ENCODE measurements around the gene DUS1L.

The DUS1L gene

DNA sequence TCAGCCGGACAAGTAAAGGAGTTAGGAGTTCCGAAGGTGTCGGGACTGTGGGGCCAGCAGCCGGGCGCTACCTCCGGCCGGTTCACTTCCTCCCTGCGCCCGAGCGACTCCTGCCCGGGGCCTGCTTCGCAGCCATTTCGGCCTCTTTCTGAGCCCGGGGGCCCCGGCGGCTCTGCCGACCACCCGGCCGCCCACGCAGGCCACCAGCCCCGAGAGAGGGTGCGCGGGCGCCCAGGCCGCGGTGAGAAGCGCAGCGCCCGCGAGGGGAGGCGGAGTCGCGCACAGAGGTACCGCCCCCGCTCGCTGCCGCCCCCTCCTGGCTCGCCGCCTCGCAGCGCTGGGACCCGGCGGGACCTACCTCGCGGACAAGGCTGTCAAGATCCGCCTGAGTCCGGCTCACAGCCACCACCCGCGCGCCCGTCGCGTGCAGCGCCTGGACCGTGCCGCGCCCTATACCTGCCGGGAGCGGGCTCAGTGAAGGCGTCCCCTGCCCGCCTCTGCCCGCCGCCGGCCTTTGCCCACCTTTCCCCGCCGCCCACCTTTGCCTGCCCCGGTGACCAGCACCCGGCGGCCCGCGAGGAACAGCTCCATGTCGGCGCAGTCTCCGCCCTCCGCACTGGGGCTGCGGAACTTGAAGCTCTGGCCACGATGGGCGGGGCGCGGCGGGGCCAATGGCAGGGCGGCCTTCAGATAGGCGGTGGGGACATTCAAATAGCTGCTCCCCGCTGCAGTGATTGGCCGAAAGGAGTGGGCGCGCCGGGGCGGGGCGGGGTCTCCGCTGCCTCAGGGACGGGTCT, 28.3 kb downstream of the DUS1L start, which contains the start of gene DCXR:
Gene DCXR, minus strand, starts transcription at position 606 of the 797 bp plus-strand sequence. Its CDS starts 15 bp downstream, at position 591.
- Histone ChIP-seq H3K9me3 (no peaks in the 10 kb centered on the region), H3K27me3 (peaks cover 0 to 14% of the 10 kb centered on the region in 2 donors), H3K27ac (peak within 1 kb of the TSS; percentile 96 to 99), H3K36me3 (peaks cover 0 to 13% (median 8%) of the 10 kb centered on the region in 3 donors), H3K4me1 (peaks cover 0 to 23% (median 16%) of the 10 kb centered on the region in 4 donors), H3K4me3 (peak within 1 kb of the TSS; percentile 64 to 97)
- intact Hi-C loops (cut with DNase I; ENCODE audit: low total_unique reads), result loop anchor here (5.0 kb wide), 1 partner anchor 60 kb away; the partner anchor contains the start of gene FASN
- peak; percentile 69 to 70 for TF ChIP-seq CTCF (IDR thresholded peaks at IDR 0.05)
- DNase-seq, result peak; percentile 99

GRCh38 chr17:82036634-82037091, 28.9 kb downstream of the DUS1L start:
- H3K36me3 ChIP-seq, result peaks cover 0 to 13% (median 8%) of the 10 kb centered on the region in 3 donors
- intact Hi-C loops (cut with DNase I; ENCODE audit: low total_unique reads), result loop anchor here (5.0 kb wide), 1 partner anchor 61 kb away; the partner anchor contains the start of gene FASN
- no peak for TF ChIP-seq CTCF (IDR thresholded peaks at IDR 0.05)
- no peaks in the 10 kb centered on the region for H3K9me3 ChIP-seq
- DNase-seq, result no peak
- peaks cover 0 to 28% (median 21%) of the 10 kb centered on the region in 4 donors for H3K4me1 ChIP-seq
- H3K27ac ChIP-seq, result peak overlapping the region; percentile 96 to 99
- peaks cover 0 to 19% of the 10 kb centered on the region in 2 donors for H3K27me3 ChIP-seq
- H3K4me3 ChIP-seq, result peak overlapping the region; percentile 64 to 97

GRCh38 chr17:82035956-82036633, 29.5 kb downstream of the DUS1L start:
- peaks cover 0 to 21% of the 10 kb centered on the region in 2 donors for H3K27me3 ChIP-seq
- intact Hi-C loops (cut with DNase I; ENCODE audit: low total_unique reads), result loop anchor here (5.0 kb wide), 1 partner anchor 61 kb away; the partner anchor contains the start of gene FASN
- H3K4me3 ChIP-seq, result peak overlapping the region; percentile 64 to 97

DNA sequence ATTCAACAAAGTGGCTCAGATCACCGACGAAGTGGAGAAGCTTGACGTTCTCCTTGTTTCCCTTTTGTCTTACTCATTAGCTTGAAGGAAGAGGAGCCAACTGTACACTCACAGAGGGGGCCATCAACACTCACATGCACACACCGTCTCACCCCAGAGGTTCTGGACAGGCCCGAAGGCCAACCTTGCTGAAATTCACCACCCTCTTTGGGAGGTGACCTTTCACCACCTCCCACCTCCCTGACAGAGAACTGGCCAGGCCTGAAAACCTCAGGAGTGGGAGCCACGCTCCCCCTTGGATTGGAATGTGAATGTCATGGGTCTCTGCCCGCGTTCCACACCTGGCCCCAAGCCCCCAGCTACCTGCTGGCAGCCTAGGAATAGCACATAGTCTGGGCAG, 30.1 kb downstream of the DUS1L start:
- peaks cover 0 to 13% (median 8%) of the 10 kb centered on the region in 3 donors for H3K36me3 ChIP-seq
- H3K4me3 ChIP-seq, result no peak overlapping the region
- no peak for TF ChIP-seq CTCF (IDR thresholded peaks at IDR 0.05)
- no peaks in the 10 kb centered on the region for H3K9me3 ChIP-seq
- DNase-seq, result no peak
- intact Hi-C loops (cut with DNase I; ENCODE audit: low total_unique reads), result loop anchor here (5.0 kb wide), 1 partner anchor 62 kb away; the partner anchor contains the start of gene FASN
- H3K27ac ChIP-seq, result no peak overlapping the region
- H3K27me3 ChIP-seq, result peaks cover 0 to 25% of the 10 kb centered on the region in 2 donors
- H3K4me1 ChIP-seq, result peaks cover 0 to 36% (median 30%) of the 10 kb centered on the region in 4 donors

More at GRCh38 chr17:82035956-82036633, 29.5 kb downstream of the DUS1L start:
- H3K4me1 ChIP-seq, result peaks cover 0 to 30% (median 24%) of the 10 kb centered on the region in 4 donors
- peaks cover 0 to 13% (median 8%) of the 10 kb centered on the region in 3 donors for H3K36me3 ChIP-seq
- TF ChIP-seq CTCF (IDR thresholded peaks at IDR 0.05), result no peak
- H3K27ac ChIP-seq, result peak overlapping the region; percentile 96 to 99
- no peaks in the 10 kb centered on the region for H3K9me3 ChIP-seq
- no peak for DNase-seq

DNA sequence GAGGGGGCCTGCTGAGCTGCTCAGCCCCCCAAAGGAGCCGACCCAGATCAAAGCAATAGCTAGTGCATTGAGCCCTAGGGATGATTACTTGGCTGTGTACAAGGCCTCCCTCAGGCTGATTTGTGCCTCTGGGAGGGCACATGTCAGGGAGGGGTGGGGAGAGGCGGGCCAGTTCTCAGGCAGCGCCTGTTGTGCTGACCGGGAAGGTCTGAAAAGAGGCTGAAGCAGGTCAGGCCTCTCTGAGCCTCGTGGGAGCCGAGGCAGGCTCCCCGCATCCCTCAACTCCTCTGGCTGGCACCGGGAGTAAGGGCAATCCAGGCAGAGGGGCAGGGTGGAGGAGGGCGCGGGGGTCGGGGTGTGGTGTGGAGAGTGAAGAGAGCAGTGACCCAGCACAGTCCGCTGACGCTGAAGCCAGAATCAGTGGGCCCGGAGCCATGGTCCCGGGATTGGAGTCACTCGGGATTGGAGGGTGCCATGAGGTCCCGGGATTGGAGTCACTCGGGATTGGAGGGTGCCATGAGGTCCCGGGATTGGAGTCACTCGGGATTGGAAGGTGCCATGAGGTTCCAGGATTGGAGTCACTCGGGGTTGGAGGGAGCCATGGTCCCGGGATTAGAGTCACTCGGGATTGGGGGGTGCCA, 31.1 kb downstream of the DUS1L start:
- TF ChIP-seq CTCF (IDR thresholded peaks at IDR 0.05), result no peak
- Histone ChIP-seq H3K9me3 (no peaks in the 10 kb centered on the region), H3K27ac (no peak overlapping the region), H3K27me3 (peaks cover 0 to 31% of the 10 kb centered on the region in 2 donors), H3K4me3 (no peak overlapping the region), H3K36me3 (peaks cover 0 to 13% (median 8%) of the 10 kb centered on the region in 3 donors), H3K4me1 (peaks cover 0 to 46% (median 36%) of the 10 kb centered on the region in 4 donors)
- no peak for DNase-seq
- intact Hi-C loops (cut with DNase I; ENCODE audit: low total_unique reads), result loop anchor here (5.0 kb wide), 1 partner anchor 63 kb away; the partner anchor contains the start of gene FASN

Data from tibial artery (tissue), 4 donors.